SK-N-MC (cell line): Measurements from ENCODE around the gene KCNC4.

Source experiments
- EZH2 ChIP-seq: fragments of 200-600 bp; sonication (generic); IDR thresholded peaks from one replicate; pipeline ENCODE4 v1.6.1; 2017; ENCODE audit warnings: antibody characterized with exemption
- FOXP2 ChIP-seq: optimal IDR thresholded peaks from 2 replicates; pipeline ENCODE3; 2011; ENCODE audit warnings: mild to moderate bottlenecking, moderate library complexity; ENCODE audit not compliant: insufficient read depth; ENCODE audit errors: extremely low read length, control extremely low read depth
- POLR2AphosphoS5 ChIP-seq: IDR thresholded peaks from 2 replicates; pipeline ENCODE4 v1.6.1; 2012; ENCODE audit warnings: mild to moderate bottlenecking, low read depth, low read length, borderline replicate concordance

DNA sequence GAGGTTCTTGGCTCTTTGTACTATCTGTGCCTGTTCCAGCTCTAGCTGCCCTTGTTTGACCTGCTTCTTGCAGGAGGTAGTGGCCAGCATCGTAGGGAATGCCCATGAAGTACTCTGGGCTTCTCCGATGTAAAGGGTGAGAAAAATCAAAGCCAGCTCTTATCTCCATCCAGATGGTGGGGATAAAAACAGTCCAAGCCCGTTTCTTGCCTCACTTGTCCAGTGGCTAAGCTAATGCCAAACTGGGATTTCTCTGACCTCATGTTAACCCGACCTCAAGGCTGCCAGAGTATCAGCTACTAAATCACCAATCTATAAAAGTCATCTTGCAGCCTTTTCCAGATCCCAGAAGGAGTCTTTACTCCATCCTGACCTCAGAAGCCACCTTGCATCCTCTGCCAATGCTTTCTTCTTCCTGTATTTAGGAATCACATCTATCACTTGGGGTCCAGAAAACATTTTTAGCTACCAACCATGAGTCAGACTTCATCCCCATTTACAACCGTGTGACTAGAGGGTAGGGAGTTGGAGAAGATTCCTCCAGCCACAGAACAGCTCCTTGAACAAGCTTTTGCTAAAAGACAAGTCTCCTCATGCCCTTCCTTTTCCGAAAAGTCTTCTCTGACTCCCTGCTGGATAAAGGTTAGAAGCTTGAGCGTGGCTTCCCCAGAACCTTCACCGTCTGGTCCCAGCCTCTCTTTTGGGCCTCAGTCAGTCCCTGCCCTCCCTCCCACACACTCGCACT lies 35.9 kb downstream of the KCNC4 start:
- TF ChIP-seq POLR2AphosphoS5 (no peak), EZH2 (no peak), FOXP2 (no peak)
